ENCODE data around the gene RAB31.
"Not testable (repeated sequence)": the region's sequence is repeated elsewhere in the genome, so short reads cannot be mapped to it uniquely, and the experiment has no call there.

RAB31 gene

GRCh38 chr18:9869715-9870430 is 161.8 kb downstream of the RAB31 start:
- DNase-seq, result no peak

- DNase-seq, result no peak
Measured at GRCh38 chr18:9870431-9871008, 162.4 kb downstream of the RAB31 start.

GRCh38 chr18:9871244-9871746 is 163.2 kb downstream of the RAB31 start:
- DNase-seq, result no peak

- no peak for DNase-seq
Measured at GRCh38 chr18:9872823-9873222, 164.7 kb downstream of the RAB31 start.

GRCh38 chr18:9874728-9875127 is 166.6 kb downstream of the RAB31 start:
- no peak for DNase-seq

GRCh38 chr18:9876212-9876866 is 168.2 kb downstream of the RAB31 start:
- DNase-seq, result no peak

GRCh38 chr18:9876867-9877654 is 169.0 kb downstream of the RAB31 start:
- no peak for DNase-seq

GRCh38 chr18:9877655-9878014 is 169.5 kb downstream of the RAB31 start:
- DNase-seq, result no peak

GRCh38 chr18:9878095-9878494 is 170.0 kb downstream of the RAB31 start:
- DNase-seq, result no peak

GRCh38 chr18:9878783-9879242 is 170.7 kb downstream of the RAB31 start:
- no peak for DNase-seq

- no peak for DNase-seq
Measured at GRCh38 chr18:9884090-9884489, 176.0 kb downstream of the RAB31 start.

GRCh38 chr18:9884532-9885140 is 176.5 kb downstream of the RAB31 start:
- no peak for DNase-seq

GRCh38 chr18:9885170-9886004 is 177.3 kb downstream of the RAB31 start, which contains the start of gene TXNDC2:
Gene TXNDC2 (plus strand): TSS chr18:9885973. CDS start chr18:9886681, 708 bp downstream.
- DNase-seq, result no peak

GRCh38 chr18:9886005-9886348 is 177.9 kb downstream of the RAB31 start:
- no peak for DNase-seq

- no peak for DNase-seq
Measured at GRCh38 chr18:9887992-9888391, 179.9 kb downstream of the RAB31 start.

GRCh38 chr18:9890196-9890595 is 182.1 kb downstream of the RAB31 start:
- no peak for DNase-seq

GRCh38 chr18:9890957-9891356 is 182.9 kb downstream of the RAB31 start:
- DNase-seq, result no peak

GRCh38 chr18:9891515-9891914 is 183.4 kb downstream of the RAB31 start:
- not testable (repeated sequence) for DNase-seq

GRCh38 chr18:9894454-9895068 is 186.5 kb downstream of the RAB31 start:
- DNase-seq, result no peak

GRCh38 chr18:9897129-9897528 is 189.0 kb downstream of the RAB31 start:
- no peak for DNase-seq

GRCh38 chr18:9897787-9898291 is 189.7 kb downstream of the RAB31 start:
- DNase-seq, result not testable (repeated sequence)
